GM12874 (cell line): Measurements from ENCODE around the gene VARS2.

Experiments
- CTCF ChIP-seq: IDR thresholded peaks from 2 replicates; pipeline ENCODE4 v1.5.1; 2011; ENCODE audit warnings: low read depth, mild to moderate bottlenecking, control low read depth, low read length, moderate library complexity; ENCODE audit not compliant: insufficient read depth

Gene VARS2

DNA sequence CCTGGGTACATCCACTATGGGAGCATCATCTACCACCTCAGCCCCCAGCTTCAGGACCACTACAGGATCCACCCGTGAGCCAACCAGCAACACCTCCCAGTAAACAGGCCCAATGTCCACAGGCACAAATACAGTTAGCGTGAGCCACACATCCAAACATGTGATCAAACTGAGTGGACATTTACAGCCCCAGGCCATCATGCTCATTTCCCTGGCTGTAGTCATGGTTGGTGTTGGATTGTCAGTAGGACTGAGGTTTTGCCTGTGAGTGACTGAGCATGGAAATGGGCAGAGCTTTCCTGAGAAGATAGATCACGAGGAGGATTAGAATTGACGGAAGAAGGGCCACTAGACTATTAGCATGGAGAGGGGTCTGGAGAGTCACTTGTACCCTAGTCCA, 58.8 kb downstream of the VARS2 start:
- TF ChIP-seq CTCF, result no peak

DNA sequence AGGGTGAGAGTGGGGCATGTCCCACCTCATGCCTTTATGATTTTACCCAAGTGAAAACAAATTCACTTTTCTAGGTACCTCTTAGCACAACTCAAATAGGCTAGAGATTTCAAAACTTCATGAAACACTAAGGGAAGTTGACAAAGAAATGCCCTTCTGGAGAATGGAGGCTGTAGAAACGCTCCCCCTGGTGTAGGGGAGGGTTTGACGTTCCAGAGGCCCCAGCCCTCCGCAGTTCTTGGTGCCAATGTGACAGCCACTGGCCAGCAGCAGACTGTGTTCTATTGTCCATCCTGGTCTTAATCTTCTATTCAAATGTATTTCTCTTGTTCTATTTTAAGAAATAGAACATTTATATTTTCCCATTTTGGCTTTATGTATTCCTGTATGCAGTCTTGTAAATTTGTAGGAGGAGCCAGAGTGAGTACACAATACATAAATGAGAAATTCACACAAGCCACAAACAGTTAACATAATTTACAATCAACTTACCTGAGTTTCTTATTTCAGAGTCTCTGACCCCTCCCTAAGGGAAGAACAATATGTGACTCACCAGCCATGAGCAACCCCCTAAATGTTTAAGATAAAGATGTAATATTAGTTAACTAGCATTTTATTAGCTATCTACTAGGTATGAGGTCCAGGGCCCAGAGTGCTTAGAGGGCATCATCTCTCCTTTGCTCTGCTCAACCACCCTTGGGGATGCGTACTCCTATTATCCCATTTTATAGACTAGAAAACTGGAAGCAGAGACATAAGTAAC, 60.6 kb downstream of the VARS2 start:
- TF ChIP-seq CTCF, result no peak
